IMR-90 (cell line): ENCODE results near the gene RASSF5.

Experiments
- BHLHE40 ChIP-seq: fragments of 150-350 bp; IDR thresholded peaks from 2 replicates; pipeline ENCODE4 v1.6.1; 2016; ENCODE audit warnings: mild to moderate bottlenecking, low read depth, low read length
- POLR2A ChIP-seq: IDR thresholded peaks from 2 replicates; pipeline ENCODE4 v1.6.1; 2012; ENCODE audit warnings: mild to moderate bottlenecking, low read depth, low read length
- TF ChIP-seq, protein P1 (sequence below): conservative IDR thresholded peaks from 2 replicates; pipeline ENCODE4 v1.5.1; 2012; ENCODE audit warnings: mild to moderate bottlenecking, low read depth, low read length, improper control_type of control experiment

DNA sequence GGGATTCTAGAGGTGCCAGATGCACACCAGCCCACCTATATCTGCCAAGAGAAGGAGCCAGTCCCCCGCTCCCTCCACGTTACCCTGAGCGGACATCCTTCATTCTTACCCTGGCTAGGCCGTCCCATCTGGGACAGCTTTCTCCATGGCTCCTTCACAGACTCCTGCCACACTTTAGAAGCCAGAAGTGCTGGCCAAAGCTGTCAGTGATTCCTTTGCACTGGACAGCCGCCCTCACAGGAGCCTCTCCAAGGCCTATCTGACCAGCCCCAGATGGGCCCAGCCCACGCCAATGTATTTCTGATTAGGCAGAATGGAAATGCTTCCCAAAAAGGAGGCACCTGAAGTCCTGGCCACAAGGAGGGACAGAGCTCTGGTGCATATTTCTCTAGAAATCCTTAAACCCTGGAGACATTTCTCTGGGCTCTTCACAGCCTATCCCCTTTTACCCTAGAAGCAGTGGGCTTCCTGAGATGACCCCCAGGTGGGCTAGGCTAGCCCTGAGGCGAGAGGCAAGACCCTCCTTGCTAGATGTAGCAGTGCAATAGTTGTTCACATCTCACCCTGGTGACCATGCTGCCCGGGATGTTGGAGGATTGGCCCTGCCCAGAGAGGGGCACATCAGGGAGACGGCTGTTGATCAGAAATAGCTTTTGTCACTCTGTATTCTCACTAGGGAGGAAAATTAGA is 44.1 kb downstream of the RASSF5 start:
- no peak for TF ChIP-seq BHLHE40
- TF ChIP-seq POLR2A: no peak
- TF ChIP-seq, protein P1, sequence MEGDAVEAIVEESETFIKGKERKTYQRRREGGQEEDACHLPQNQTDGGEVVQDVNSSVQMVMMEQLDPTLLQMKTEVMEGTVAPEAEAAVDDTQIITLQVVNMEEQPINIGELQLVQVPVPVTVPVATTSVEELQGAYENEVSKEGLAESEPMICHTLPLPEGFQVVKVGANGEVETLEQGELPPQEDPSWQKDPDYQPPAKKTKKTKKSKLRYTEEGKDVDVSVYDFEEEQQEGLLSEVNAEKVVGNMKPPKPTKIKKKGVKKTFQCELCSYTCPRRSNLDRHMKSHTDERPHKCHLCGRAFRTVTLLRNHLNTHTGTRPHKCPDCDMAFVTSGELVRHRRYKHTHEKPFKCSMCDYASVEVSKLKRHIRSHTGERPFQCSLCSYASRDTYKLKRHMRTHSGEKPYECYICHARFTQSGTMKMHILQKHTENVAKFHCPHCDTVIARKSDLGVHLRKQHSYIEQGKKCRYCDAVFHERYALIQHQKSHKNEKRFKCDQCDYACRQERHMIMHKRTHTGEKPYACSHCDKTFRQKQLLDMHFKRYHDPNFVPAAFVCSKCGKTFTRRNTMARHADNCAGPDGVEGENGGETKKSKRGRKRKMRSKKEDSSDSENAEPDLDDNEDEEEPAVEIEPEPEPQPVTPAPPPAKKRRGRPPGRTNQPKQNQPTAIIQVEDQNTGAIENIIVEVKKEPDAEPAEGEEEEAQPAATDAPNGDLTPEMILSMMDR: no peak
